HG03066 (cell line): ENCODE results near the gene CETP.
"Not testable (repeated sequence)": the region's sequence is repeated elsewhere in the genome, so short reads cannot be mapped to it uniquely, and the experiment has no call there.

Experiments used
- ATAC-seq: cut with Tn5 transposase; IDR thresholded peaks from one replicate; pipeline ENCODE4 v1.9.1; 2021; ENCODE audit warnings: low read depth; ENCODE audit not compliant: unreplicated experiment

CETP gene

GRCh38 chr16:56933828-56934598 is 27.7 kb upstream of the CETP start:
- no peak for ATAC-seq

- not testable (repeated sequence) for ATAC-seq
Observed at GRCh38 chr16:56934599-56935145, 27.1 kb upstream of the CETP start.

GRCh38 chr16:56935201-56935600 is 26.5 kb upstream of the CETP start:
- no peak for ATAC-seq

GRCh38 chr16:56936491-56936890 is 25.3 kb upstream of the CETP start:
- ATAC-seq: no peak

GRCh38 chr16:56936950-56937349 is 24.8 kb upstream of the CETP start:
- ATAC-seq: no peak

- no peak for ATAC-seq
Observed at GRCh38 chr16:56938664-56939513, 22.9 kb upstream of the CETP start.

- no peak for ATAC-seq
Observed at GRCh38 chr16:56939801-56940200, 21.9 kb upstream of the CETP start.

- no peak for ATAC-seq
Observed at GRCh38 chr16:56941092-56941491, 20.7 kb upstream of the CETP start.

- no peak for ATAC-seq
Observed at GRCh38 chr16:56941856-56942331, 19.9 kb upstream of the CETP start.

- no peak for ATAC-seq
Observed at GRCh38 chr16:56943761-56944375, 17.9 kb upstream of the CETP start.

- ATAC-seq: no peak
Observed at GRCh38 chr16:56944954-56945839, 16.6 kb upstream of the CETP start.

GRCh38 chr16:56945847-56946527 is 15.8 kb upstream of the CETP start:
- no peak for ATAC-seq

GRCh38 chr16:56946767-56947603 is 14.8 kb upstream of the CETP start:
- ATAC-seq: no peak

- ATAC-seq: no peak
Observed at GRCh38 chr16:56947604-56947995, 14.2 kb upstream of the CETP start.

GRCh38 chr16:56948234-56948633 is 13.5 kb upstream of the CETP start:
- no peak for ATAC-seq

GRCh38 chr16:56950051-56950450 is 11.7 kb upstream of the CETP start:
- no peak for ATAC-seq

GRCh38 chr16:56950455-56950854 is 11.3 kb upstream of the CETP start:
- no peak for ATAC-seq
